ENCODE measurements around the gene EGFR.

EGFR gene

DNA sequence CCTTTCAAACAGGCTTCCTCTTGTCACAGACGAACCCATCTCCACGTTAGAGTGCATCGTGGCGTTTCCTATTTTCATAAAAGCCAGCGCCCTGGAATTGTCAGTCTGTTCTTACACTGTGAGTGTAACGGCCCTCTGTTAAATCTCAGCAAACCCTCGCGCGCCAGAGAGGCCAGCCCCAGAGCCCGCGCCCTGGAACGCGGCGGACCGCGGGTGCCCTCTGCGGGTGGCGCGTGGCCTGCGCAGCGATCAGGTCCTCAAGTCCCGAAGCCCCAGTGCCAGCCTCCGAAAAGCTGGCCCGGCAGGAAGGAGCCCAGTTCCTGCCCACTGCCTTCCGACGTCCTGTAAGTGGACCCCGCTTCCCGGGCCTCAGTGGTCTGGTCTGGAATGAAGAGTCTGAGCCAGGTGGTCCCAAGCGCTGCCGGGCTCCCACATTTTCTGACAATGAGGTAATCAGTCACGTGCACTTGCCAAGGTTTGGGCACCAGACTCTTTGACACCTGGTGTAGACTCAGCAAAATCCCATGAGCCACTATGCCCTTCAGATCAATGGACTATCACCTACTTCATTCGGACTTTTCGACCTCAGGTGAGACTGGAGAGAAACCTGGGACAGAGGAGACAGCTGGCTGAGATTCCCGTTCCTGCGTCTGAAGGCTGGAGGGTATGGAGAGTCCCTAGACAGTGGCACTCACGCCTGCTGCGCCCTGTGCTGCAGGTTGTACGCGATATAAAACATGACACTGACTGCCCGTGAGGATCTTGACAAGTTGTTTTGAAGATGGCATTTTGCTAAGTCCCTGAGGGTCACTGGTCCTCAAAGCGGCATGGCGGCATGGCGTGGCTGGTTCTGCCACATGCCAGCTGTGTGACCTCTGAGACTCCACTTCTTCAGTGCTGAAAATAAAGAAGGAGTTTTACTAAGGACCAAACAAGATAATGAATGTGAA, 237.0 kb downstream of the EGFR start:
- no peak for FAIRE-seq

DNA sequence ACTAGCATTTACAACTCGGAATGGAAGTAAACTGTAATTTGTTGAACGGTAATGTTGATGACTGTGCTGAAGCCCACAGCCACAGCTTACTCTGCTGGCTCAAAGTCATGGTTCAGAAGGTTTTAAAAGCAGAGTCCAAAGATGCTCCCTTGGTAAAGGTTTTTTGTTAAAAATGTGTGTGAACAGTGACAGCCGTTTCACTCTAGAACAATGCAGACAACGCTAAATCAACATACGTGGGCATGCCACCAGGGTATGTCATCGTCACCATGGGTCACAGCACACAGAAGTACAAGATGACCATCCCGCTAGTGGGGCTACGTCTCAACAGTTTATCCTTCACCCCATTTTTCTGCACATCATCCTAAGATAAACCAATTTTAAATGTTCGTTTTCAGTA, 239.8 kb downstream of the EGFR start:
- no peak for FAIRE-seq

DNA sequence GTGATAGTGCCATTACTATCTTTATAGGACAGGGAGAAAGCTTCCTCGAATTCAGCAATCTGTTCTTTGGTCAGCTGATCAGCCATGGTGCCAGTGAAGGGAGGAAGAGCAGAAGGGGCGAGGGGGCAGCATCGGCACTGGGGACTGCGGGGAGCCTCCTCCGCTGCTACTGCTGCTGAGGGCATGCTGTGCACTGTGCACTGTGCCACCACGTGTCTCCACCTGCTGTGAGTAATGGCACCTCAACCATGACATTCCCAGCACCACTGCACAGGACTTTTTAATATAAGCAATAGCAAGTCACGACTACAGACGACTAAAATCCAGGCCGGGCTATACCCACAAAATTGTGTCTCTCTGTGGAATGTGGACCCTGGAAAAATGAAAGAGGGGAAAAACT, 241.4 kb downstream of the EGFR start:
- no peak for FAIRE-seq

DNA sequence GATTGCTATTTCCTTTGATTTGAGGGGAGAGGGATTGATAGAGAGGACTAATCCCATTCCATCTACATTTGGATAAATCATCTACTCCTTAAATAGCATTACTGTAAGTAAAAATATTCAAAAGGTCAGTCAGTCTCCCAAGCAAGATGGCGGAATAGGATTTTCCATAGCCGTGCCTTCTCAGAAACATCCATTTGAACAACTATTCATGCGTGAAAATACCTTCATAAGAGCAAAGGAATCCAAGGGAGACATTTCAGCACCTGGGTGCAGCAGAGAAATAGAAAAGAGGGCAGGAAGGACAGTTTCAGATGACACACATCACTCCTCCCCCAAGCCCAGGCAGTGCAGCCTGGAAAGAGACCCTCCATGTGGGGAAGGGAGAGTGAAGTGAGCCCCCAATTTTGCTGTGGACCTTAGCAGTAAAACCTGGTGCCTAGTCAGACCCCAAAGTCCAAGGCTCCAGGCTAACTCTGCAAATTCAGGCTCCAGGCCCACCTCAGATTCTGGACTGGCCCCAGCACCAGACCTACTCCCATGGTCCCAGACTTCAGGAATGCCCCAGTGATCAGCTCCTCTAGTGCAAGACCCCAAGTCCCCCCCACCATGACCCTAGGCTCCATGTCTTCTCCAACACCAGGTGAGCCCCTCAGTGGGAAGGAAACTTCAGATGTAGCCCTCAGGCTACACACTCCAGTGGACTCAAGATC, 242.0 kb downstream of the EGFR start:
- no peak for FAIRE-seq

All from G401.6 (cell line).